ENCODE results near the gene GRID2.

The GRID2 gene

GRCh38 chr4:93407493-93408275, 1103.9 kb downstream of the GRID2 start:
- TF ChIP-seq SIN3A (IDR thresholded peaks at IDR 0.05; ENCODE audit: borderline replicate concordance, insufficient read depth, low read length) = no peak
- no peak for TF ChIP-seq FOXP2 (optimal IDR thresholded peaks at IDR 0.05; ENCODE audit: borderline replicate concordance, extremely low read depth, extremely low read length, insufficient read depth)
- no peak for TF ChIP-seq TAF1 (IDR thresholded peaks at IDR 0.05; ENCODE audit: borderline replicate concordance, insufficient read depth, low read length)
- TF ChIP-seq POLR2AphosphoS5 (IDR thresholded peaks at IDR 0.05; ENCODE audit: low read depth, low read length) = no peak
- TF ChIP-seq REST (IDR thresholded peaks at IDR 0.05; ENCODE audit: insufficient read depth in 1 of 2, low read depth in 2 of 2, low read length in 2 of 2) = no peak

- no peak for TF ChIP-seq POLR2AphosphoS5 (IDR thresholded peaks at IDR 0.05; ENCODE audit: low read depth, low read length)
- no peak for TF ChIP-seq REST (IDR thresholded peaks at IDR 0.05; ENCODE audit: insufficient read depth in 1 of 2, low read depth in 2 of 2, low read length in 2 of 2)
- no peak for TF ChIP-seq TAF1 (IDR thresholded peaks at IDR 0.05; ENCODE audit: borderline replicate concordance, insufficient read depth, low read length)
- no peak for TF ChIP-seq SIN3A (IDR thresholded peaks at IDR 0.05; ENCODE audit: borderline replicate concordance, insufficient read depth, low read length)
- TF ChIP-seq FOXP2 (optimal IDR thresholded peaks at IDR 0.05; ENCODE audit: borderline replicate concordance, extremely low read depth, extremely low read length, insufficient read depth) = no peak
Measured at GRCh38 chr4:93409035-93409434, 1105.3 kb downstream of the GRID2 start.

GRCh38 chr4:93414041-93414550, 1110.3 kb downstream of the GRID2 start:
- no peak for TF ChIP-seq POLR2AphosphoS5 (IDR thresholded peaks at IDR 0.05; ENCODE audit: low read depth, low read length)
- no peak for TF ChIP-seq REST (IDR thresholded peaks at IDR 0.05; ENCODE audit: insufficient read depth in 1 of 2, low read depth in 2 of 2, low read length in 2 of 2)
- no peak for TF ChIP-seq SIN3A (IDR thresholded peaks at IDR 0.05; ENCODE audit: borderline replicate concordance, insufficient read depth, low read length)
- TF ChIP-seq FOXP2 (optimal IDR thresholded peaks at IDR 0.05; ENCODE audit: borderline replicate concordance, extremely low read depth, extremely low read length, insufficient read depth) = no peak
- TF ChIP-seq TAF1 (IDR thresholded peaks at IDR 0.05; ENCODE audit: borderline replicate concordance, insufficient read depth, low read length) = no peak

- TF ChIP-seq POLR2AphosphoS5 (IDR thresholded peaks at IDR 0.05; ENCODE audit: low read depth, low read length) (no peak), TAF1 (IDR thresholded peaks at IDR 0.05; ENCODE audit: borderline replicate concordance, insufficient read depth, low read length) (no peak), REST (IDR thresholded peaks at IDR 0.05; ENCODE audit: insufficient read depth in 1 of 2, low read depth in 2 of 2, low read length in 2 of 2) (no peak), SIN3A (IDR thresholded peaks at IDR 0.05; ENCODE audit: borderline replicate concordance, insufficient read depth, low read length) (no peak), FOXP2 (optimal IDR thresholded peaks at IDR 0.05; ENCODE audit: borderline replicate concordance, extremely low read depth, extremely low read length, insufficient read depth) (no peak)
Measured at GRCh38 chr4:93416344-93417128, 1112.8 kb downstream of the GRID2 start.
